ENCODE measurements around the gene GMCL2. TPM values are rescaled to one million over a fixed set of nuclear protein-coding genes. Genes with fewer than 3 reads are reported as not detected.

Gene GMCL2
- total and polyA plus RNA-seq, 7 donors = 0.01 TPM; not detected in 6

GRCh38 chr5:178227929-178228328 lies 40.8 kb upstream of the GMCL2 start:
- 88 to 91% methylated on average over 3 of the region's 3 CpGs for WGBS, 2 donors
- H3K9me3 ChIP-seq = no peaks in the 10 kb centered on the region
- H3K27ac ChIP-seq = no peak overlapping the region
- H3K4me1 ChIP-seq = peaks cover 0 to 26% (median 25%) of the 10 kb centered on the region in 4 donors
- peaks cover 0 to 61% (median 11%) of the 10 kb centered on the region in 4 donors for H3K36me3 ChIP-seq
- no peaks in the 10 kb centered on the region for H3K27me3 ChIP-seq
- TF ChIP-seq POLR2AphosphoS5 (IDR thresholded peaks at IDR 0.05) (no peak), EP300 (IDR thresholded peaks at IDR 0.05) (no peak), POLR2A (IDR thresholded peaks at IDR 0.05) (no peak)
- no peak overlapping the region for H3K4me3 ChIP-seq
- intact Hi-C loops (cut with DNase I) = no loop called here
- DNase-seq = no peak

- intact Hi-C loops (cut with DNase I) = no loop called here
- TF ChIP-seq POLR2A (IDR thresholded peaks at IDR 0.05) = no peak
- TF ChIP-seq POLR2AphosphoS5 (IDR thresholded peaks at IDR 0.05) = no peak
- TF ChIP-seq EP300 (IDR thresholded peaks at IDR 0.05) = no peak
- no peak for TF ChIP-seq CTCF (IDR thresholded peaks at IDR 0.05)
- Histone ChIP-seq H3K4me3 (no peak overlapping the region), H3K9me3 (no peaks in the 10 kb centered on the region), H3K27me3 (no peaks in the 10 kb centered on the region), H3K27ac (no peak overlapping the region), H3K36me3 (peaks cover 0 to 66% (median 12%) of the 10 kb centered on the region in 4 donors), H3K4me1 (peaks cover 0 to 23% (median 22%) of the 10 kb centered on the region in 4 donors)
- WGBS, 2 donors = 87 to 89% methylated on average over 4 of the region's 4 CpGs
- DNase-seq = no peak
Measured at GRCh38 chr5:178227138-178227659, 40.0 kb upstream of the GMCL2 start.

GRCh38 chr5:178225174-178225573 lies 38.0 kb upstream of the GMCL2 start:
- peaks cover 0 to 79% (median 12%) of the 10 kb centered on the region in 4 donors for H3K36me3 ChIP-seq
- no peaks in the 10 kb centered on the region for H3K9me3 ChIP-seq
- no peak for DNase-seq
- no peak overlapping the region for H3K27ac ChIP-seq
- peaks cover 0 to 7% (median 5%) of the 10 kb centered on the region in 4 donors for H3K4me1 ChIP-seq
- TF ChIP-seq POLR2AphosphoS5 (IDR thresholded peaks at IDR 0.05) (no peak), POLR2A (IDR thresholded peaks at IDR 0.05) (no peak), CTCF (IDR thresholded peaks at IDR 0.05) (no peak), EP300 (IDR thresholded peaks at IDR 0.05) (no peak)
- H3K27me3 ChIP-seq = no peaks in the 10 kb centered on the region
- 95 to 97% methylated on average over 6 of the region's 6 CpGs for WGBS, 2 donors
- intact Hi-C loops (cut with DNase I) = no loop called here
- no peak overlapping the region for H3K4me3 ChIP-seq

- H3K4me1 ChIP-seq = no peaks in the 10 kb centered on the region
- H3K36me3 ChIP-seq = peaks cover 0 to 78% (median 15%) of the 10 kb centered on the region in 4 donors
Measured at GRCh38 chr5:178224403-178224802, 37.2 kb upstream of the GMCL2 start.

More at GRCh38 chr5:178224403-178224802, 37.2 kb upstream of the GMCL2 start:
- H3K4me3 ChIP-seq = no peak overlapping the region
- 95 to 96% methylated on average over 17 of the region's 17 CpGs for WGBS, 2 donors
- TF ChIP-seq CTCF (IDR thresholded peaks at IDR 0.05) (no peak), POLR2AphosphoS5 (IDR thresholded peaks at IDR 0.05) (no peak), POLR2A (IDR thresholded peaks at IDR 0.05) (no peak), EP300 (IDR thresholded peaks at IDR 0.05) (no peak)
- intact Hi-C loops (cut with DNase I) = no loop called here
- H3K27me3 ChIP-seq = no peaks in the 10 kb centered on the region
- H3K9me3 ChIP-seq = no peaks in the 10 kb centered on the region
- no peak overlapping the region for H3K27ac ChIP-seq
- DNase-seq = no peak

Data from sigmoid colon (tissue), 7 donors.